Measurements from ENCODE around the gene TIMM21.

TIMM21 gene

DNA sequence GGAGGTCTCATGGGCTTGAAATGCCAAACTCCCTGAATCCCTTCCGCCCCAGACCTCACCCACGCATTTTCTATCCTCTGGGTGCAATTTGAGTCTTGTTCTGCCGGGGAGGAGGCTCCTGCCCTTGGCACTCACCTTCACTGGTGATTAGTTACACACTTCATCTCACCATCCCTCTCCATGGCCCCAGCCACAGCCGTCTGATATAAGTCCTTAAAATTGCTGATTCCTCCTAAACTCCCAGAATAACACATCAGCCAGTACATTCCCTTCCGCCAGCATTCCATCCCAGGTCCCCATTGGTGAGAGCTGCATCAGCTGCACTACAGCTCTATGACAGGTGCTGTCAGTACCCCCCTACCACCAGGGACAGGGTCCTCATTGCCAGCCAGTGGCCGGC, 3.9 kb downstream of the TIMM21 start:
- Histone ChIP-seq H3K79me2 (peaks cover 25% of the 10 kb centered on the region), H3K36me3 (ENCODE audit: control insufficient read depth, insufficient read depth, low read length) (no peaks in the 10 kb centered on the region), H2AFZ (no peak overlapping the region), H3K9me3 (ENCODE audit: control insufficient read depth, low read length) (no peaks in the 10 kb centered on the region), H3K27me3 (ENCODE audit: control insufficient read depth, insufficient read depth, low read length) (no peaks in the 10 kb centered on the region), H3K4me1 (peaks cover 9% of the 10 kb centered on the region), H3K4me2 (ENCODE audit: low read length) (no peak overlapping the region), H3K4me3 (ENCODE audit: low read depth, low read length) (no peak overlapping the region), H3K27ac (no peak overlapping the region), H3K9ac (no peak overlapping the region)
- TF ChIP-seq, protein P1, sequence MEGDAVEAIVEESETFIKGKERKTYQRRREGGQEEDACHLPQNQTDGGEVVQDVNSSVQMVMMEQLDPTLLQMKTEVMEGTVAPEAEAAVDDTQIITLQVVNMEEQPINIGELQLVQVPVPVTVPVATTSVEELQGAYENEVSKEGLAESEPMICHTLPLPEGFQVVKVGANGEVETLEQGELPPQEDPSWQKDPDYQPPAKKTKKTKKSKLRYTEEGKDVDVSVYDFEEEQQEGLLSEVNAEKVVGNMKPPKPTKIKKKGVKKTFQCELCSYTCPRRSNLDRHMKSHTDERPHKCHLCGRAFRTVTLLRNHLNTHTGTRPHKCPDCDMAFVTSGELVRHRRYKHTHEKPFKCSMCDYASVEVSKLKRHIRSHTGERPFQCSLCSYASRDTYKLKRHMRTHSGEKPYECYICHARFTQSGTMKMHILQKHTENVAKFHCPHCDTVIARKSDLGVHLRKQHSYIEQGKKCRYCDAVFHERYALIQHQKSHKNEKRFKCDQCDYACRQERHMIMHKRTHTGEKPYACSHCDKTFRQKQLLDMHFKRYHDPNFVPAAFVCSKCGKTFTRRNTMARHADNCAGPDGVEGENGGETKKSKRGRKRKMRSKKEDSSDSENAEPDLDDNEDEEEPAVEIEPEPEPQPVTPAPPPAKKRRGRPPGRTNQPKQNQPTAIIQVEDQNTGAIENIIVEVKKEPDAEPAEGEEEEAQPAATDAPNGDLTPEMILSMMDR (IDR thresholded peaks at IDR 0.05) = no peak

DNA sequence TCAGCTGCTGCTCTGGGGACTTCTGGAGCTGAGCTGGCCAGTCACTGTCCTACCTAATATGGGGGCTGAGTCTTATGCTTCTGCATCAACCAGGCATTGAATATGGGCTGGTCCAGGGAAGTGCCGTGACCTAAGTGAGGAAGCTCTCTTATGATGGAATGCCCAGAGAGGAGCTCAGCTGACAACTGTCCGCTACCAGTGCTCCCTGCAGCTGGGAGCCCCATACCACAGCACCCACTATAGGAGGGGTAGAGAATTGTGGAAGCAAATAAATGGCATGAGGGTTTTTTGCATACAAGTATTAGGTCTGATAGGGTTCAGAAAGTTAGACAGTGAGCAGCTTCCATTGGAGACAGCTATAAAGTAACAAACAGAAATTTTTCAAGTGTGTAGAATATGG, 4.5 kb downstream of the TIMM21 start:
- Histone ChIP-seq H3K4me3 (ENCODE audit: low read depth, low read length) (no peak overlapping the region), H3K4me2 (ENCODE audit: low read length) (no peak overlapping the region), H3K4me1 (peaks cover 9% of the 10 kb centered on the region), H3K27ac (no peak overlapping the region), H3K9me3 (ENCODE audit: control insufficient read depth, low read length) (no peaks in the 10 kb centered on the region), H3K79me2 (peaks cover 25% of the 10 kb centered on the region), H3K9ac (no peak overlapping the region), H3K36me3 (ENCODE audit: control insufficient read depth, insufficient read depth, low read length) (no peaks in the 10 kb centered on the region), H2AFZ (no peak overlapping the region), H3K27me3 (ENCODE audit: control insufficient read depth, insufficient read depth, low read length) (no peaks in the 10 kb centered on the region)
- TF ChIP-seq, protein P1 (IDR thresholded peaks at IDR 0.05) = no peak

DNA sequence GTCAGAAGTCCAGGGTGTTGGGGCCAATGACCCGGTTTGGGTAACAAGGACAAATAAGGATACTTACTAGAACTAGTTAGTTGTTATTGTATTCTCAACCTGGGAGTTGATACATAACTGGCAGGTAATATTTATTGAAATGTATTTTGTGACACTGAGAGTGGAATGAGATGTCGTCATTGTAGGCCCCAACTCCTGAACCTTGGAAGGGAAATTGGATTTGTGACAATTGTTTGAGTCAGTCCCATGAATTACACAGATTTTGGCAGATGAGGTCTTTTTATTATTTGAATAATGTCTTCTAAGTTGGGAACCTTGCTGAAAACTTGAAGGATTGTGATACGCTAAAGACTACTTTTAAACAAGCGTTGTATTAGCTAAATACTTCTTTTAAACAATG, 5.1 kb downstream of the TIMM21 start:
- peaks cover 24% of the 10 kb centered on the region for H3K79me2 ChIP-seq
- H2AFZ ChIP-seq = no peak overlapping the region
- peaks cover 9% of the 10 kb centered on the region for H3K4me1 ChIP-seq
- no peak overlapping the region for H3K4me2 ChIP-seq (ENCODE audit: low read length)
- no peaks in the 10 kb centered on the region for H3K9me3 ChIP-seq (ENCODE audit: control insufficient read depth, low read length)
- TF ChIP-seq, protein P1 (IDR thresholded peaks at IDR 0.05) = no peak
- no peak overlapping the region for H3K4me3 ChIP-seq (ENCODE audit: low read depth, low read length)
- H3K27ac ChIP-seq = no peak overlapping the region
- no peak overlapping the region for H3K9ac ChIP-seq
- H3K36me3 ChIP-seq (ENCODE audit: control insufficient read depth, insufficient read depth, low read length) = no peaks in the 10 kb centered on the region
- H3K27me3 ChIP-seq (ENCODE audit: control insufficient read depth, insufficient read depth, low read length) = no peaks in the 10 kb centered on the region

DNA sequence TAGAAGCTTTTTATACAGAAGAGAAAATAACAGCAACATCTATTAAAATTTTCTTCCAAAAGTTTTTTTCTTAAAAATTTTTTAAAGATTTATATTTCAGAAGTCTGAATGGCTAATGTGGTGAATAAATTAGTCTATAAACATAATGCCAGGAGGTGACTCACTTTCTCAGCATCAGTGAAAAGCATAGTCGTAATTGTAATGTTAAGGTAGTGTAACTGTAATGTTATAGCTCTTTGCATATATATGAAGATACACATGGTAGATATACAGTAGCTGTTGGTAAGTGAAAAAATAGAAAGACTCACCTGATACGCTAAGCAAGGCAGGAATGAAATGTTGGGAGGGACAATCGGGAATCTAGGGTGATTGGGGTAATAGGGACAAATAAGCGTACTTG, 5.5 kb downstream of the TIMM21 start:
- Histone ChIP-seq H3K4me1 (peaks cover 9% of the 10 kb centered on the region), H3K9ac (no peak overlapping the region), H3K9me3 (ENCODE audit: control insufficient read depth, low read length) (no peaks in the 10 kb centered on the region), H3K79me2 (peaks cover 20% of the 10 kb centered on the region), H3K36me3 (ENCODE audit: control insufficient read depth, insufficient read depth, low read length) (no peaks in the 10 kb centered on the region), H3K27me3 (ENCODE audit: control insufficient read depth, insufficient read depth, low read length) (no peaks in the 10 kb centered on the region), H3K4me2 (ENCODE audit: low read length) (no peak overlapping the region), H3K4me3 (ENCODE audit: low read depth, low read length) (no peak overlapping the region), H3K27ac (no peak overlapping the region), H2AFZ (no peak overlapping the region)
- TF ChIP-seq, protein P1 (IDR thresholded peaks at IDR 0.05) = no peak

DNA sequence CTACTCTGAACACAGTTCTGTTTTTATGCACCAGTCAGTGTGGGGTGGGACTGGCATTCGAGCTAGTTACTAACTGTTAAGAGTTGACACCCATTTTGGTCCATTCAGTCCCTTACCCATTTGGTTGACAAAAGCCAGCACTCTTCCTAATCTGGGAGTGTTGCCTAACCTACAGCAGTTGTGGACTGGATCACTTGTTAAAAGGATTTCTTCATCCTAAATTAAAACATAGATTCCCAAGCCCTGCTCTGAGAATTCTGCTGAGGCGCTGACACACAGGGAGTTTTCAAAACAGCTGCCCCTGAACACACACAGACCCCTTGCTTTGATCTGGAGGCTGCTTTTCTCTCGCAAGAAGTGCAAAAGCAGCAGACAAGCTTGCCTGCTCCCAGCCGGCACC, 6.4 kb downstream of the TIMM21 start:
- H3K27ac ChIP-seq = no peak overlapping the region
- H3K4me3 ChIP-seq (ENCODE audit: low read depth, low read length) = no peak overlapping the region
- no peak overlapping the region for H3K4me2 ChIP-seq (ENCODE audit: low read length)
- H3K9ac ChIP-seq = no peak overlapping the region
- H3K79me2 ChIP-seq = peaks cover 11% of the 10 kb centered on the region
- H3K9me3 ChIP-seq (ENCODE audit: control insufficient read depth, low read length) = no peaks in the 10 kb centered on the region
- peaks cover 8% of the 10 kb centered on the region for H3K4me1 ChIP-seq
- no peak overlapping the region for H2AFZ ChIP-seq
- TF ChIP-seq, protein P1 (IDR thresholded peaks at IDR 0.05) = no peak
- no peaks in the 10 kb centered on the region for H3K36me3 ChIP-seq (ENCODE audit: control insufficient read depth, insufficient read depth, low read length)
- H3K27me3 ChIP-seq (ENCODE audit: control insufficient read depth, insufficient read depth, low read length) = no peaks in the 10 kb centered on the region

Data from parathyroid adenoma (tissue), 2 donors.